HepG2 (cell line): Measurements from ENCODE around the gene USP25. TPM values are rescaled to one million over a fixed set of nuclear protein-coding genes. Genes with fewer than 3 reads are reported as not detected.

ENCODE experiments used
- ATAC-seq: fragments of 200-7000 bp; cut with Tn5 transposase; 3 replicates; pipeline ENCODE4 v1.9.1; 2020; ENCODE audit warnings: mild to moderate bottlenecking, moderate library complexity
- BruUV-seq: library from RNA; stranded (reverse); fragments of 400-500 nt; replicated peaks from 2 replicates; lab custom pipeline; 2021; lab: Mats Ljungman, UMichigan
- CTCF ChIA-PET: fragments of 300-600 bp; formaldehyde crosslinking; extraction: SDS; loops from one replicate; lab custom pipeline; 2021; ENCODE audit warnings: low total read pairs, inconsistent platforms, low intra/inter-chr PET ratio; lab: Yijun Ruan, JAX
- POLR2A ChIA-PET: fragments of 350-600 bp; sonication (Branson Sonifier 250); formaldehyde crosslinking; loops from one replicate; lab custom pipeline; 2020; ENCODE audit warnings: antibody characterized with exemption, inconsistent platforms; lab: Yijun Ruan, JAX
- DNase-seq: peaks from one replicate; pipeline ENCODE4 v3.0.0-alpha.2; 2015; ENCODE audit warnings: low spot score
- FAIRE-seq: peaks from 3 replicates; lab custom pipeline; 2011; peaks lifted over from hg19 to GRCh38; lab: Jason Lieb, UNC
- H2AFZ ChIP-seq: one replicate; pipeline ENCODE4 v1.6.1; 2011; ENCODE audit warnings: low read length, inconsistent platforms
- H3K27ac ChIP-seq: fragments of 300-600 bp; 3 replicates; pipeline ENCODE4 v1.8.0; 2011; ENCODE audit warnings: mixed run types, mild to moderate bottlenecking, mixed read lengths, low read length, inconsistent platforms; ENCODE audit not compliant: insufficient read depth; ENCODE audit errors: extremely low read length
- H3K27me3 ChIP-seq, 2 experiments: fragments of 200-600 bp in 1 of 2; 2 replicates in 1 of 2; 3 replicates in 1 of 2; pipeline versions ENCODE4 v1.6.0 to v1.8.0; 2011; ENCODE audit warnings: low read length in 2 of 2, mild to moderate bottlenecking in 2 of 2, moderate library complexity in 2 of 2, inconsistent platforms in 1 of 2; ENCODE audit not compliant: insufficient read depth in 2 of 2, control insufficient read depth in 1 of 2
- H3K36me3 ChIP-seq, 2 experiments: fragments of 200-600 bp in 1 of 2; replicated peaks in 1 of 2; 2 replicates in 1 of 2; 3 replicates in 1 of 2; pipeline versions ENCODE4 v1.5.1 to v1.8.0; 2011; ENCODE audit warnings: low read length in 2 of 2, inconsistent platforms in 1 of 2; ENCODE audit not compliant: insufficient read depth in 2 of 2, control insufficient read depth in 1 of 2
- H3K4me1 ChIP-seq: 2 replicates; pipeline ENCODE4 v1.5.1; 2012; ENCODE audit warnings: low read length, inconsistent platforms; ENCODE audit not compliant: insufficient read depth
- H3K4me2 ChIP-seq: 2 replicates; pipeline ENCODE4 v1.6.0; 2011; ENCODE audit warnings: low read depth, low read length, inconsistent platforms
- H3K4me3 ChIP-seq, 3 experiments: fragments of 200-600 bp in 1 of 3; sonication (generic), shearing (Covaris generic) in 1 of 3; replicated peaks in 1 of 3; 2 replicates each; pipeline ENCODE4 v1.5.1; 2011 to 2016; ENCODE audit warnings: low read length in 3 of 3, inconsistent platforms in 2 of 3, low read depth in 2 of 3, mild to moderate bottlenecking in 2 of 3, control low read depth in 1 of 3, mixed read lengths in 1 of 3; ENCODE audit not compliant: insufficient read depth in 1 of 3
- H3K79me2 ChIP-seq: one replicate; pipeline ENCODE4 v1.6.1; 2011; ENCODE audit warnings: low read length, inconsistent platforms; ENCODE audit not compliant: insufficient read depth
- H3K9ac ChIP-seq: 2 replicates; pipeline ENCODE4 v1.6.0; 2011; ENCODE audit warnings: mild to moderate bottlenecking, low read depth, low read length, inconsistent platforms; ENCODE audit not compliant: insufficient read depth
- H3K9me3 ChIP-seq: 2 replicates; pipeline ENCODE4 v1.5.1; 2012; ENCODE audit warnings: mild to moderate bottlenecking, low read length
- H4K20me1 ChIP-seq: 2 replicates; pipeline ENCODE4 v1.6.0; 2011; ENCODE audit warnings: inconsistent platforms, mild to moderate bottlenecking, low read length, moderate library complexity; ENCODE audit not compliant: insufficient read depth
- AGO2 ChIP-seq: fragments of 200-400 bp; formaldehyde crosslinking; optimal IDR thresholded peaks from 2 replicates; pipeline ENCODE3; 2017; ENCODE audit warnings: mild to moderate bottlenecking, low read depth, low read length, moderate library complexity
- ARID2 ChIP-seq: sonication (generic); formaldehyde crosslinking; IDR thresholded peaks from 2 replicates; pipeline ENCODE4 v1.8.1; 2022; ENCODE audit warnings: mild to moderate bottlenecking, missing genetic modification reagents, borderline replicate concordance
- CSRNP2 ChIP-seq: sonication (generic); formaldehyde crosslinking; conservative IDR thresholded peaks from 2 replicates; pipeline ENCODE4 v1.8.0; 2022; ENCODE audit warnings: low read depth, missing genetic modification reagents
- ETV5 ChIP-seq: IDR thresholded peaks from 2 replicates; pipeline ENCODE4 v1.6.1; 2018; ENCODE audit warnings: missing biosample characterization, missing genetic modification reagents, inconsistent platforms, borderline replicate concordance
- KDM2A ChIP-seq: sonication (generic); formaldehyde crosslinking; IDR thresholded peaks from 2 replicates; pipeline ENCODE4 v1.4.0; 2020; ENCODE audit warnings: low read depth, missing genetic modification reagents, borderline replicate concordance
- PHF8 ChIP-seq: sonication (generic); formaldehyde crosslinking; IDR thresholded peaks from 2 replicates; pipeline ENCODE4 v1.5.0; 2020; ENCODE audit warnings: missing genetic modification reagents
- RBFOX2 ChIP-seq: fragments of 200-400 bp; formaldehyde crosslinking; IDR thresholded peaks from 2 replicates; pipeline ENCODE4 v1.6.1; 2017; ENCODE audit warnings: low read depth, mild to moderate bottlenecking, low read length
- RCOR2 ChIP-seq: IDR thresholded peaks from 2 replicates; pipeline ENCODE4 v1.6.1; 2016; ENCODE audit warnings: missing biosample characterization, missing genetic modification reagents
- RFXANK ChIP-seq: IDR thresholded peaks from 2 replicates; pipeline ENCODE4 v1.6.1; 2016
- SIN3A ChIP-seq: IDR thresholded peaks from 2 replicates; pipeline ENCODE4 v1.6.1; 2011; ENCODE audit warnings: low read depth, mild to moderate bottlenecking, control low read depth, low read length, borderline replicate concordance
- UBTF ChIP-seq: sonication (generic); formaldehyde crosslinking; IDR thresholded peaks from 2 replicates; pipeline ENCODE4 v1.4.0; 2020; ENCODE audit warnings: mild to moderate bottlenecking, missing genetic modification reagents
- ZFX ChIP-seq: sonication (generic); formaldehyde crosslinking; IDR thresholded peaks from 2 replicates; pipeline ENCODE4 v1.4.0; 2020; ENCODE audit warnings: mild to moderate bottlenecking, low read depth, missing genetic modification reagents, moderate library complexity
- ZNF230 ChIP-seq: sonication (generic); formaldehyde crosslinking; IDR thresholded peaks from 2 replicates; pipeline ENCODE4 v1.4.0; 2020; ENCODE audit warnings: mild to moderate bottlenecking, missing genetic modification reagents
- ZNF773 ChIP-seq: sonication (generic); formaldehyde crosslinking; IDR thresholded peaks from 2 replicates; pipeline ENCODE4 v1.4.0; 2020; ENCODE audit warnings: missing genetic modification reagents, borderline replicate concordance
- ZNF788 ChIP-seq: sonication (generic); formaldehyde crosslinking; IDR thresholded peaks from 2 replicates; pipeline ENCODE4 v1.5.0; 2020; ENCODE audit warnings: mild to moderate bottlenecking, missing genetic modification reagents, borderline replicate concordance
- ZNF800 ChIP-seq: sonication (generic); formaldehyde crosslinking; IDR thresholded peaks from 2 replicates; pipeline ENCODE4 v1.4.0; 2020; ENCODE audit warnings: missing genetic modification reagents
- ZNF841 ChIP-seq: sonication (generic); formaldehyde crosslinking; IDR thresholded peaks from 2 replicates; pipeline ENCODE4 v1.8.1; 2023; ENCODE audit warnings: missing genetic modification reagents, borderline replicate concordance
- ZSCAN12 ChIP-seq: sonication (generic); formaldehyde crosslinking; IDR thresholded peaks from 2 replicates; pipeline ENCODE4 v1.9.0; 2021; ENCODE audit warnings: mild to moderate bottlenecking, missing genetic modification reagents
- WGBS: methylation state at CpG from one replicate; pipeline ENCODE4 v1.1.6; 2017; ENCODE audit warnings: low lambda C conversion rate; 5-methylcytosine and 5-hydroxymethylcytosine counted together
- in situ Hi-C: cut with HindIII; loops from 2 replicates; pipeline ENCODE4 v1.10.0; 2017; ENCODE audit warnings: low pct_unique_long_range_greater_than_20kb; ENCODE audit not compliant: extremely low pct_ligation_motif_present
- intact Hi-C: fragments of 100-400 bp; cut with micrococcal nuclease; formaldehyde crosslinking; loops from one replicate; pipeline ENCODE4 v1.10.0; 2022; ENCODE audit not compliant: unreplicated experiment
- polyA plus RNA-seq, 8 experiments: library from polyadenylated mRNA; depleted of rRNA in 3 of 8; stranded (reverse) in 7 of 8; unstranded in 1 of 8; fragments of >200 nt; fragmentation: Illumina TruSeq in 4 of 8; extraction: Trizol in 4 of 8; gene quantifications; 2 replicates each; pipeline versions ENCODE4 v1.2.1 to v1.2.3, GENCODE V29; 2011 to 2016; ENCODE audit warnings: low read depth in 4 of 8, missing spikeins in 1 of 8, mixed read lengths in 1 of 8; ENCODE audit not compliant: insufficient read depth in 1 of 8
- total RNA-seq, 5 experiments: library from RNA; depleted of rRNA; stranded (reverse); fragments of >200 nt; fragmentation: Illumina TruSeq; extraction: Trizol; gene quantifications; 2 replicates each; pipeline ENCODE4 v1.2.3, GENCODE V29; 2016; ENCODE audit warnings: low read depth in 1 of 5

The USP25 gene
- total and polyA plus RNA-seq, 2 of the 13 experiments (the other 11 are each of a cell fraction or from before 2014, with no cell fraction given) = 12.4 to 26.3 TPM

- no peaks in the 10 kb centered on the region for H3K9me3 ChIP-seq
- H3K79me2 ChIP-seq = peaks cover 52% of the 10 kb centered on the region
- intact Hi-C loops (no loop called here), in situ Hi-C loops (no loop called here)
- no peaks in the 10 kb centered on the region for H3K36me3 ChIP-seq
- H2AFZ ChIP-seq = no peak overlapping the region
- ChIA-PET CTCF (interaction anchor here (1.6 kb wide), 1 partner anchor 96 kb away, joined by 4 read pairs; no protein-coding TSS in a partner anchor), POLR2A (no interaction called here)
- H3K4me2 ChIP-seq = peak overlapping the region; percentile 87
- WGBS = under 1% methylated on average over 20 of the region's 30 CpGs
- BruUV-seq = no TSS peak
- DNase-seq (no peak), FAIRE-seq (peak; percentile 18), ATAC-seq (peak; percentile 5; the same call in 2 of the 3 replicates)
- H3K27me3 ChIP-seq = no peaks in the 10 kb centered on the region; a peak in 3 of 5 replicates
- H3K4me3 ChIP-seq = peak overlapping the region; percentile 80 to 93 (median 85)
- peaks cover 2% of the 10 kb centered on the region; the same call in 1 of the 2 replicates for H4K20me1 ChIP-seq
- peak overlapping the region; percentile 78 for H3K27ac ChIP-seq
- peaks cover 18% of the 10 kb centered on the region for H3K4me1 ChIP-seq
- peak overlapping the region; percentile 91 for H3K9ac ChIP-seq
- TF ChIP-seq UBTF (CRISPR knock-in tag) (peak; percentile 41; the same call in 1 of the 2 replicates), ZNF841 (no peak), RCOR2 (CRISPR knock-in tag) (no peak), AGO2 (peak; percentile 47), CSRNP2 (CRISPR knock-in tag) (no peak), KDM2A (CRISPR knock-in tag) (no peak), ZNF788 (CRISPR knock-in tag) (no peak), ZSCAN12 (CRISPR knock-in tag) (no peak), ZFX (CRISPR knock-in tag) (no peak; the same call in 1 of the 2 replicates), PHF8 (0 out of 2 replicates have a peak, but pooled peaks have one; percentile 4), RBFOX2 (peak; percentile 59; the same call in 1 of the 2 replicates), ETV5 (CRISPR knock-in tag) (no peak), RFXANK (CRISPR knock-in tag) (no peak), ZNF800 (CRISPR knock-in tag) (0 out of 2 replicates have a peak, but pooled peaks have one; percentile 24), SIN3A (0 out of 2 replicates have a peak, but pooled peaks have one; percentile 38), ARID2 (no peak), ZNF230 (CRISPR knock-in tag) (0 out of 2 replicates have a peak, but pooled peaks have one; percentile 42), ZNF773 (CRISPR knock-in tag) (no peak)
Measured at GRCh38 chr21:15730484-15731242, 881 bp downstream of the USP25 start.
